ENCODE data around the gene MIA. TPM values are rescaled to one million over a fixed set of nuclear protein-coding genes. Genes with fewer than 3 reads are reported as not detected.
"Not testable (repeated sequence)": the region's sequence is repeated elsewhere in the genome, so short reads cannot be mapped to it uniquely, and the experiment has no call there.

MIA gene
- 14.9 TPM for total RNA-seq (ENCODE audit: insufficient read depth, low replicate concordance)

DNA sequence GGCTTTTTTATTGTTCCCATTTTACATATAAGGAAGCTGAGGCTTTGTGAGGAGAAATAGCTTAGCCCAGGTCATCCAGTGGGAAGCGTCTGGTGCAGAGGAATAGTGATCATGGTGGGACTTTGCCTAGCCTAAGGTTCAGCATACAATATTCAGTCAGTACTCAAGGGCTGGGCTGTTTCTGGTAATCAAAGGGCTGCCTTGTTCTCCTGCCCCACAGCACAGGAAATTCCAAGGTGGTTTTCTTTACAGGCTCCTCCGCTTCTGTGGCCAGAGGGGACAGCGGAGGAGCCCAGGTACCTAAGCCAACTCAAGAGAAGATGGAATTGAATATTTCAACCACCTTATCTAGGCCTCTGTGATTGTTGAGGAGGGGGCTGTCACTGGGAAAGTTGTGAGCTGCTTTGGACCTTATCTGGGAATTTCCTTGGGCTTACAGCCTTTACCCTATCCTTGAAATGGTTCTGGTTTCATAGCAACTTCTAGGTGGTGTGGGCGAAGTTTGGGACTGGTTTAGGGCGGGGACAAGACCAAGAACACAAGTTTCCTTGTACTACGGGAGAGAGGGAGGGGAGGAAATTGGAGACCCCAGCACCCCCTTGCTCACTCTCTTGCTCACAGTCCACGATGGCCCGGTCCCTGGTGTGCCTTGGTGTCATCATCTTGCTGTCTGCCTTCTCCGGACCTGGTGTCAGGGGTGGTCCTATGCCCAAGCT, at the start of gene MIA:
MIA (plus strand) TSS at position 606 of the 716 bp plus-strand sequence; CDS start at position 628, 22 bp downstream.
- DNase-seq (ENCODE audit: low spot score) = no peak

- no peak for DNase-seq (ENCODE audit: low spot score)
Measured at GRCh38 chr19:40726279-40726678, 49.0 kb upstream of the MIA start.

DNA sequence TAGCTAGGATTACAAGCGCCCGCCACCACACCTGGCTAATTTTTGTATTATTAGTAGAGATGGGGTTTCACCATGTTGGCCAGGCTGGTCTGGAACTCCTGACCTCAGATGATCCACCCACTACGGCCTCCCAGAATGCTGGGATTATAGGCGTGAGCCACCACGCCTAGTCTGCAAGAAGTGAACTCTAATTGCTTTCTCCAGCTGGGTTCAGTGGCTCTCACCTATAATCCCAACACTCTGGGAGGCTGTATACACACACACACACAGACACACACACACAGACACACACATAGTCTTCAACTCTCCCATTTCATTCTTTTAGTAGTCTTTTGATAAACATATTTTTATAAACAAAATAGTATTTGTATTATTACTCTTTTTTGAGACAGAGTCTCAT, 45.3 kb upstream of the MIA start:
- not testable (repeated sequence) for DNase-seq (ENCODE audit: low spot score)

- DNase-seq (ENCODE audit: low spot score) = not testable (repeated sequence)
Measured at GRCh38 chr19:40732304-40732703, 43.0 kb upstream of the MIA start.

DNA sequence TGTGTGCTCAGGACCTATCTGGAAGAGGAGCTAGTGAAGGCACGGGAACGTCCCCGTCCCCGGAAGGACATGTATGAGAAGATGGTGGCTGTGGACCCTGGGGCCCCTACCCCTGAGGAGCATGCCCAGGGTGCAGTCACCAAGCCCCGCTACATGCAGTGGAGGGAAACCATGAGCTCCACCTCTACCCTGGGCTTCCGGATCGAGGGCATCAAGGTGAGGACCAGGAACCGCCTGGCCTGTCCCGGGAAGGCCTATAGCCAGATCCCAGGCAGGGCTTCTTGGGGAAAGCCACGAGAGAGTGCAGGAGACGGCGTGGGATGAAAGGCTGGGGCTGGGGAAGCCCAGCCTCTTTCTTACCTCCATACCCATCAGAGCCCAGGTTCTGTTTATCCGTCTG, 42.2 kb upstream of the MIA start:
- DNase-seq (ENCODE audit: low spot score) = no peak

- DNase-seq (ENCODE audit: low spot score) = no peak
Measured at GRCh38 chr19:40735013-40735771, 40.1 kb upstream of the MIA start.

GRCh38 chr19:40736661-40737060, 38.7 kb upstream of the MIA start:
- DNase-seq (ENCODE audit: low spot score) = no peak

- no peak for DNase-seq (ENCODE audit: low spot score)
Measured at GRCh38 chr19:40737102-40737644, 38.1 kb upstream of the MIA start.

GRCh38 chr19:40739030-40739839, 36.1 kb upstream of the MIA start:
- DNase-seq (ENCODE audit: low spot score) = no peak

DNA sequence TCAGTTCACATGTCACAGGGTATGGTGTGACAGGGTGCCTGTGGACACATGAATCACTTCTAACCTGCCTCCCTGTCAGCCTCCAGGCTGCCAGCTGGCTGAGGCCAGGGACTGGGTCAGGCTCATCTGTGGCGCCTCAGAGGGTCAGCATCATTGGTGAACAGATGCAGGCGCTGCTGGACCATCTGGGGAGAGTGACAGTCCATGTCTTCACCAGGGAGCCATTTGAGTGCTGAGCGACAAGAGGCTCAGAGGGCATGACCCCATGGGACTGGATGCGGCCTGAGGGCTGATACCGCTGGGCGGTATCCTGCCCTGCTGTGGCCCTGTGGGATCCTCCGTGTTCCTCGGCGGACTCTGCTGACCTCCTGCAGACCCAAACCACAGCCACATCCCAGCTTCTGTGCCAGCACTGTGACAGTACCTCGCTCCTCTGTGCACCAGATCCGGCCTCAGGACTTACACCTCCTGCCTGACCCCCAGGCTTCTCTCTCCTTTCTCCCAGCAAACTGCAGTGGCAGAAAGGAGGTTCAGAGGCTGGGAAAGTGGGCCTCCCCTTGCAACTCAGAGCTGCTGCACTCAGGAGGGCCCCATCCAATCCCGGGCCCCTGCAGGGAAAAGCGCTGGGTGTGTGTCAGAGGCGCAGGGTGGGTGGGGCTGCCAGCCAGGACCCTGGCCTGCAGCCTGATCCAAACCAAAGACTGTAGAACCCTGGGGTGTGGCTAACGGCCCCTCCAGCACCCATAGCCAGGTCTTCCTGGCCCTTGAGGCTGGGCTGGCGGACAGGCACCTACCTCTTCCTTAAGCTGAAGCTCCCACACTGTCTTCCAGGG, 35.2 kb upstream of the MIA start:
- DNase-seq (ENCODE audit: low spot score) = no peak

GRCh38 chr19:40740747-40741146, 34.6 kb upstream of the MIA start:
- DNase-seq (ENCODE audit: low spot score) = peak; percentile 70

- DNase-seq (ENCODE audit: low spot score) = no peak
Measured at GRCh38 chr19:40741527-40742390, 33.6 kb upstream of the MIA start.

DNA sequence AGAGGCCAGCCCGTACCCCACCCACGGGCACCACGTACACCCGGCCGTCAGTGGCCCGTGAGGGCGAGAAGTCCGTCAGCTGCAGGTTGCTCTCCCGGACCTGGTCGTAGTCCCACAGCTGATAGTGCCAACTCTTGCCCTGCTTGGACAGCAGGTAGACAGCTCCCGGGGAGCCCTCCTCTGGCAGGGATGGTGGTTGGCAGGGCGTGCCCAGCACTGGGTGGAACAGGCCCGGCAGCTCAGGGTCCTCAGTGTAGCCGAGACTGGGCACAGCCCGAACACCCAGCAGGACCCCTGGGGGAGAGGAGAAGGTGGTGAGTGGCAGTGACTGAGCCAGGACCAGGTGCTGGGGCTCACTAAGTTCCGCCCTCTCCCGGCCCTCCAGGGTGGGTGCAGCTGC, 32.8 kb upstream of the MIA start:
- no peak for DNase-seq (ENCODE audit: low spot score)

DNA sequence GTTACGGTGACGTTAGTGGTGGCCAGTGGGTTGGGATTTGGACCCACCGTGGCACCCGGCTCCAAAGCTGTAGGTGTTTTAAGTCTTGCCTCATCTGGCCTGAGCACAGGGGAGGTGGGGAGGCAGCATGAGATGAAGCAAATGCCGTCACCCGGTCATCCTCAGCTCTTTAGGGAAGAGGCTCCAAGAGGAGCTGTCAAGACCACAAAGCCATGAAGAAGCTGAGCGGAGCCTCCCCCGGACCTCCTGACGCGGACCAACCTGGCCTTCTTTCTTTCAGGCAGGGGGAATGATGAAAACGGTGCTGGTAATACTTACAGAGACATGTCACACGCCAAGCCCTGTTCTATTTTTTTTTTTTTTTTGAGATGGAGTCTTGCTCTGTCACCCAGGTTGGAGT, 32.4 kb upstream of the MIA start:
- DNase-seq (ENCODE audit: low spot score) = no peak

- no peak for DNase-seq (ENCODE audit: low spot score)
Measured at GRCh38 chr19:40743926-40744325, 31.4 kb upstream of the MIA start.

- no peak for DNase-seq (ENCODE audit: low spot score)
Measured at GRCh38 chr19:40744554-40745401, 30.5 kb upstream of the MIA start.

DNA sequence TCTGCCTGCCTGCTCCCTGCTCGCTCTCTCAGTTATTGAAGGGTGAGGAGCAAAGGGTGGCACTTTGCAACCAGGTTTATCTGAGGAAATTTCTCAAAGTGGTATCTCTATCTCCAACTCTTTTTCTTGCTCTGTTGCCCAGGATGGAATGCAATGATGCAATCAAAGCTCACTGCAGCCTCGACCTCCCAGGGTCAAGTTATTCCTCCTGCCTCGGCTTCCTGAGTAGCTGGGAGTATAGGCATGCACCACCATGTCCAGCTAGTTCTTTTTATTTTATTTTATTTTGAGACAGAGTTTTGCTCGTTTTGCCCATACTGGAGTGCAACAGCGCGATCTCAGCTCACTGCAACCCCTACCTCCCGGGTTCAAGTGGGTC, 29.9 kb upstream of the MIA start:
- DNase-seq (ENCODE audit: low spot score) = peak; percentile 38

DNA sequence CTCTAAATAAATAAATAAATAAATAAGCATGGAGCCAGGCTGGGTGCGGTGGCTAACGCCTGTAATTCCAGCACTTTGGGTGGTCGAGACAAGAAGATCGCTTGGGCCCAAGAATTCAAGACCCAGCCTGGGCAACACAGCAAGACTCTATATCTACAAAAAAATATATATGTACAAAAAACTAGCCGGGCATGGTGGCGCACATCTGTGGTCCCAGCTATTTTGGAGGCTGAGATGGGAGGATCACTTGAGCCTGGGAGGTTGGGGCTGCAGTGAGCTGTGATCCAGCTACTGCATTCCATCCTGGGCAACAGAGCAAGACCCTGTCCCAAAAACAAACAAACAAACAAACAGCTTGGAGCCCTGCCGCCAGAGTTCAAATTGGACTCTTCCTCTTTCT, 27.8 kb upstream of the MIA start:
- DNase-seq (ENCODE audit: low spot score) = no peak
